ENCODE measurements around the gene CIB4. TPM values are rescaled to one million over a fixed set of nuclear protein-coding genes. Genes with fewer than 3 reads are reported as not detected.

The CIB4 gene
- total RNA-seq, 4 donors from 2014 or later, result 1.1 TPM; not detected in 3

DNA sequence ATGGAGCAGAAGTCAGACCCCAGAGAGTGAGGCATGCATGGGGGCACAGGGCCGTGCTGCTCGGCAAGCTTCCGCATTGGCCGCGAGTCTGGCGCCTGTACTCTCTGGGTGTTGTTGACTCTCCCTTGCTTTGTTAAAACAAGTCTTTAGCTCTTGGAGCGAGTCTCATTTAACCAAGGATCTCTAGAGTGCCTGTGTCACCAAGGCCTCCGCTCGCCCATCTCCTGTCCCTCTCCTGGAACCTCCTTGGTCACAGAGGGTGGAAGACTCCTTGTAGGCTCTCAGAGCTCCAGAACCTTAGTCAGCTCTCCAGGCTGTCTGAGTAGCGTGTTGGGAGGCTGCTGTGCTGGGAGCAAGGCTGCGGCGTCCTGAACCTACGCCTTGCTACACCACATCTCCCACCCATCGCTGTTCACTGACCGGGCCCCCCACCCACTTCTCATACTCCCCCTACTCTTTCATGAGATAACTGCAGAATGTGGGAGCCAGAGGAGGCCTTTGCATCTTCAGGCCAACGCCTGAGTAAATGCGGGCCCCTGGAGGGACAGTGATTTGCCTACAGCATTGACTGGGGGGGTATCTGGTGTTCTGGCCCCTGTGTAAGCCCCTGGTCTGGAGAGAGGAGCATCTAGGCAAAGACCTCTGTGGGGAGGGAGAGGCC, 66.1 kb downstream of the CIB4 start:
- TF ChIP-seq, protein P1, sequence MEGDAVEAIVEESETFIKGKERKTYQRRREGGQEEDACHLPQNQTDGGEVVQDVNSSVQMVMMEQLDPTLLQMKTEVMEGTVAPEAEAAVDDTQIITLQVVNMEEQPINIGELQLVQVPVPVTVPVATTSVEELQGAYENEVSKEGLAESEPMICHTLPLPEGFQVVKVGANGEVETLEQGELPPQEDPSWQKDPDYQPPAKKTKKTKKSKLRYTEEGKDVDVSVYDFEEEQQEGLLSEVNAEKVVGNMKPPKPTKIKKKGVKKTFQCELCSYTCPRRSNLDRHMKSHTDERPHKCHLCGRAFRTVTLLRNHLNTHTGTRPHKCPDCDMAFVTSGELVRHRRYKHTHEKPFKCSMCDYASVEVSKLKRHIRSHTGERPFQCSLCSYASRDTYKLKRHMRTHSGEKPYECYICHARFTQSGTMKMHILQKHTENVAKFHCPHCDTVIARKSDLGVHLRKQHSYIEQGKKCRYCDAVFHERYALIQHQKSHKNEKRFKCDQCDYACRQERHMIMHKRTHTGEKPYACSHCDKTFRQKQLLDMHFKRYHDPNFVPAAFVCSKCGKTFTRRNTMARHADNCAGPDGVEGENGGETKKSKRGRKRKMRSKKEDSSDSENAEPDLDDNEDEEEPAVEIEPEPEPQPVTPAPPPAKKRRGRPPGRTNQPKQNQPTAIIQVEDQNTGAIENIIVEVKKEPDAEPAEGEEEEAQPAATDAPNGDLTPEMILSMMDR (IDR thresholded peaks at IDR 0.05; ENCODE audit: low read depth), result no peak

DNA sequence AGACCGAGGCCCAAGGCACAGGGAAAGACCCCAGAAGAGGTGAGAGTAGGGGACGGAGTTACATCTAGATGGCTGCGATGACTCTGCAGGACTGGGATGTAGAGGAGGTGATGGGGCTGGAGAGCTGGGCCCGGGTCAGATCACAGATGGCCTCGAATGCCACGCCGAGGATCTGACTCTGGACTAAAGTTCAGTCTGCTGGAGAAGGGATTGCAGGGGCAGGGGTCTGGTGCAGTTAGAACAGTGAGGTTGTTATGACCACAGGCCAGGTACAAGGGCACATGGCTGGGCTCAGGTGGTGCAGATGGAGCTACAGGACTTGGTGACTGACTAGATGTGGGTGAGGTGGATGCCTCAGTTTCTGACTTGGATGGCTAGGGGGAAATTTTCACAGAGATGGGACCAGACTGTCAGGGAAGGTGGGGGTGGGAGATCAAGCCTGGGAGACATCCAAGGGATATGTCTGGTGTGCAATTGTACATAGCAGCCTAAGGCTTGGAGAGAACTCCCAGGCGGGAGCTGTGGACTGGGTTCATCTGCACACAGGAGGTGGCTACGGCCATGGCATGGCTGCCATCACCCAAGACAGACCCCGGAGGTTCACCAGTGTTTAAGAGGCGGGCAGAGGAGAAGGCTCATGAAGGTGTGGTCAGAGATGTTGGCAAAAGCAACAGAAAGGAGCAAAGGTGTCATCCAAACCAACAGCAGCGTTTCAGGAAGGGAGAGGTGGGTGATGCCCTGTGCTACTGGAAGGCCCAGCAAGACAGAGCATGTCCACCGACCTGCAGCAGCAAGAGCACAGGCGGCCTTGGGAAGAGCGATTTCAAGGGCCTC, 66.9 kb downstream of the CIB4 start:
- TF ChIP-seq, protein P1 (IDR thresholded peaks at IDR 0.05; ENCODE audit: low read depth), result no peak

DNA sequence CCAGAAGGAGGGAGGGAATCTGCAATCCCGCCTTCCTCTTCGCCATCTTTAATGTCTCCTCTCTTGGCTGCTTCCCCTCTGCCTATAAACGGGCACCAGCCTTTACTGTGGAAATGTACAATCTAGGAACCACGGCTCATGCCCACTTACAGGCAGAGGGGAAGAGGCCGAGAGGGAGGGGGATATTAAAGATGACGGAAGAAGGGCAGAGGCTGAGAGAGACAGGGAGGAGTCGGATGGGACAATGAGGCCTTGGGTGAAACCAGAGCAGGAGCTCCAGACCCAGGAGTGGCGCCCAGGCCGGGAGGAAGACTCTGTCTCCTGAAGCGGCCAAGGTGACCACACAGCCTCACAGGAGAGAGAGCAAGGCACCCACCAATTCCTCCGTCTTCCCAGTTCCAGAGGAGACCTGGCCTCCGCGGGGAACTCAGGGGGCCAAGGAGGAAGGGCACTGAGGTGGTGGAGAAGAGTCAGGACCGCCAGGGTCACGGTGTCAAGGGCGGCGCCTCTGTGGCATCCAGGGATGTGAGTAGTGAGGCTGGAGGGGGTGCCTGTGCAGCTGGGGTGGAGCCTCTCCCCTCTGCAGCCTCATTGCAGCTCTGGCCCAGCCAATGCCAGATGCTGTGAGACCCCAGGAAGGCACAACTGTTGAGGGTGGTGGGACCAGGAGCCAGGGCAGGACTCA, 67.8 kb downstream of the CIB4 start:
- TF ChIP-seq, protein P1 (IDR thresholded peaks at IDR 0.05; ENCODE audit: low read depth), result no peak

DNA sequence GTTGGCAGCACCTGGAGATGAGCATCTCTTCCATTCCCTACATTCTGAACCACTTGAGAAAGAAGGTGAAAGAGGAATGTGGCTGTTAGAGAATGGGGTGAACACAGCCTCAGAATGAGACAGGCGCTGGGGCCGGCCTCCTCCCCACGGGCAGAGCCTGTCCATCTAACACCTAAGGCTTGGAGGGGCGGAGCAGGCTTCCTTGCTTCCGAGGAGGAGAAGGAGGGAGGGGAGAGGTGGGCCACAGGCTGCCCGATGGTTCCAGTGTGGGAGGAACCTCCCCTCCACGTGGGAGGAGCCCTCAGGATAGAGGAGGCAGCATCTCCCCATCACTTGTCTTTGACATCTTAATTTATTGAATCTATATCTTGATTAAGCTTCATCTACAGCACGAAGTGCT, 68.6 kb downstream of the CIB4 start:
- TF ChIP-seq, protein P1 (IDR thresholded peaks at IDR 0.05; ENCODE audit: low read depth), result no peak

DNA sequence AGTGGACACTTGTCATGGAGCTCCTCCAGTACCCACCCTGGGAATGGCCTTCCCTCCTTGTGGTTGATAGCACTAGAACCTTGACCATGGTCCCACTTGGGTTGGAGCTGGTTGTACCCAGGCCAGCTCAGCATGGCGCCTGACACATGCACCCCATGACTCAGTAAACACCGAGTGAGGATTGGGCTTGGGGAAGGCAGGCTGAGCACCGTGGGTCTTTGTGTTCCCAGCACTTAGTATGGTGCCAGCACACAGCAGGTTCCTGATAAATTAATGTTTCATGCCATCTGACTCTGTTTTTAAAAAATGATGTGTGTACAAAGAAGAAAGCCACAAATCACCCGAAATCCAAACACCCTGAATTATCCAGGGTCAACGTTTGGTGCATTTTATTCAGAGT, 69.8 kb downstream of the CIB4 start:
- TF ChIP-seq, protein P1 (IDR thresholded peaks at IDR 0.05; ENCODE audit: low read depth), result no peak

DNA sequence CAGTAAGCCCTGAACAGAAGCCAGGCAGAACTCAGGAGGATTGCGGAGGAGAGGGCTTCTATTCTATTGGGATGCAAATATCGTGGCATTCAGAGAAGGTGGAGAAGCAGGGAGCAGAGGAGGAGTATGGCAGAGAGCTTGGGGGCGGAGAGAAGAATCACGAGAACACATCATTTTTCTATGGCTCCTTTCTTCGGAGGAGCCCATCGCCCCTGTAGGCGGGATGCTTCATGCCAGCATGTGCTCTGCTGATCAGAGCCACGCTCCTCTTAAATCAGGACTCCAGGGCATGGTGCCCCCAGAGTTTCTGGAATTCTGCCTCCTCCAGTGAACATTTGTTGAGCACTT, 71.1 kb downstream of the CIB4 start:
- TF ChIP-seq, protein P1 (IDR thresholded peaks at IDR 0.05; ENCODE audit: low read depth), result no peak
